Stimulated activated CD4-positive, alpha-beta T cell treated with anti-CD3 and anti-CD28 coated beads, TNF-alpha, amount 100 ng/mL, for 48 hours (primary cell): ENCODE data around the gene IQSEC2.

Experiments used
- DNase-seq, 3 donors: peaks; one replicate each; pipeline ENCODE4 v3.0.0-alpha.2; 2020; ENCODE audit warnings: low read depth in 3 of 3

Gene IQSEC2

GRCh38 chrX:53281321-53281822 lies at the start of gene IQSEC2:
IQSEC2 (minus strand) TSS chrX:53281584.
- DNase-seq = no peak

- DNase-seq = no peak
Measured at GRCh38 chrX:53330331-53330730, 48.9 kb upstream of the IQSEC2 start.

GRCh38 chrX:53324803-53325202 lies 43.4 kb upstream of the IQSEC2 start:
- DNase-seq = no peak

DNA sequence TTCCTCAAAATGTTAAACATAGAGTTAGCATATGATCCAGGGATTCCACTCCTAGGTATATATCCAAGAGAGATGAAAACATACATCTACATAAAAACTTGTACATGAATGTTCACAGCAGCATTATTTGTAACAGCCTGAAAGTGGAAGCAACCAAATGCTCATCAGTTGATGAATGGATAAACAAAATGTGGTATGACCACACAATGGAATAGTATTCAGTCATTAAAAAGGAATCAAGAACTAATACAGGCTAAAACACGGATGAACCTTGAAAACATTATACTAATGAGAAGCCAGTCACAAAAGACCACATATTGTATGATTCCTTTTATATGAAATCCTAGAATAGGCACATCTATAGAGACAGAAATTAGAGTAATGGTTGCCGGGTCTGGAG lies 42.7 kb upstream of the IQSEC2 start:
- no peak for DNase-seq

GRCh38 chrX:53323196-53323595 lies 41.8 kb upstream of the IQSEC2 start:
- no peak for DNase-seq

- no peak for DNase-seq
Measured at GRCh38 chrX:53321943-53322497, 40.6 kb upstream of the IQSEC2 start.

- no peak for DNase-seq
Measured at GRCh38 chrX:53321230-53321942, 40.0 kb upstream of the IQSEC2 start.

GRCh38 chrX:53320543-53321229 lies 39.3 kb upstream of the IQSEC2 start:
- no peak for DNase-seq

DNA sequence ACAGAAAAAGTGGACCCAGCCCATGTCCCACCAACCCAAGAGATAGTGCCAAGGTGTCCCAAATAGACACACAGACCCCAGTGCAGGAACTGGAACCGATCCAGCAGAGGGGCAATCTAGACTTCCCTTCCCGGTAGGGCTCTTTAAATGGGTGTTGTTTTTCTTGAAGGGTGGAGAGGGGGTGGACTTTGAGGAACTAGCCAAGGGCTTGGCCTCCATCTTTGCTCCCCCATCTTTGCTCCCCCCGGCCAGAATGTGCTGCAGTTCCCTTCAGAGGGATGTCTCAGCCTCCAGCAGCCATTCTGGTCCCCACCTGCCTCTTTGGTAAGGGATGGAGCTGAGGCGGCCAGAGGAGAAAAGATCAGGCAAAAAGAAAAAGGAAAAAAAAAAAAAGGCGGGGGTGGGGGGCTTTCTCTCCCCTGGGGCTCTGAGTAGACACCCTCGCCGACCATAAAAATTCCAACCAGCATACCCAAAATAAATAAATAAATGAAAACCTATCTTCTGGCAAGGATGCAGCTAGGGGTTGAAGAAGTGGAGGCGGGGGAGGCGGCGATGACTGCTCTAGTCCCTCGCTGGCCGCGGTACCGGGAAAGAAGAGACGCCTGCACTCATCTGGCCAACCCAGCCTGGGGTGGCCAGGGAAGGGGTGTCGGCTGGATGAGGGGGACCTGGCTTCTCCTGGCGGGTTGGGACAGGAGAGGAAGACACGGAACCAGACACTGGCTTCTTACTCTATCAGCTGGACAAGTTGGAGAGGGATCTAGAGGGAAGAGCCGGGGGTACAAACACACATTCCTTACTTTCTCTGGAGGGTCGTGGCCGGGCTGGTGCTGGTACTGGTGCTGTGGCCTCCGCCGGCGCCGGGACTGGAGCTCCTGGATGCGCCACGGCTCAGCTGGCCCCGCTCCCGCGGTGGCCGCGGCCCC lies 38.5 kb upstream of the IQSEC2 start:
- no peak for DNase-seq

GRCh38 chrX:53318766-53319353 lies 37.5 kb upstream of the IQSEC2 start:
- no peak for DNase-seq

- DNase-seq = peak; percentile 22 to 67 (median 27)
Measured at GRCh38 chrX:53317365-53318069, 36.1 kb upstream of the IQSEC2 start.

- no peak for DNase-seq
Measured at GRCh38 chrX:53316860-53317237, 35.5 kb upstream of the IQSEC2 start.

GRCh38 chrX:53316111-53316859 lies 34.9 kb upstream of the IQSEC2 start:
- DNase-seq = no peak

DNA sequence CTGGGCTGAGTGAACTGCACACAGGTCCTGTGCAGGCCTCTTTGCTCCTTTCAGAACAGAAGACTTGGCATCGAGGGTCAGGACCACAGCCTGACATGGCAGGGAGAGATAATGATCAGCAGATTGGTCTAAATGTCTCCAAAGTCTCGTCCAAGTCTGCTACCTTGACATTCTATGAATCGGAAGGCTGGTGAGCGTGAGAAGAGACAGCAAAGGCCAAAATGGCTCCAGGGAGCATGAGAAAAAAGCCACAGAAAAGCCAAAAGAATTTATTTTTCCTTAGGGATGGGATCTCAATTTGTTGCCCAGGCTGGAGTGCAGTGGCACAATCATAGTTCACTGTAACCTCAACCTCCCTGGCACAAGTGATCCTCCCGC lies 32.3 kb upstream of the IQSEC2 start:
- no peak for DNase-seq

- DNase-seq = peak in 2 of 3 donors; percentile 20 to 50
Measured at GRCh38 chrX:53312946-53313727, 31.8 kb upstream of the IQSEC2 start.

DNA sequence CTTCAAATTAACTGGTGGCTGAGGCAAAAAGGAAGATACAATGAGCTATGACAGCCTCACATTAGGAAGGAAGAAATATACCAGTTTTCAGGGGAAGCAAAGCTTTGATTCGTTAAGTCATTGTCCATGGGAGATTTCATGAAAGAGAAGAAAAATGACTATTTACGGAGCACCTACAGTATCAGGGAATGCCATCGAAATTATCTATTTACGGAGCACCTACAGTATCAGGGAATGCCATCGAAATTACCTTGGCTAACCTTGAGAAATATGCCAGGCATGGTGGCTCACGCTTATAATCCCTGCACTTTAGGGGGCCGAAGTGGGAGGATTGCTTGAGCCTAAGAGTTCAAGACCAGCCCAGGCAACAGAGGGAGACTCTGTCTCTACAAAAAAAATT lies 28.5 kb upstream of the IQSEC2 start:
- no peak for DNase-seq

DNA sequence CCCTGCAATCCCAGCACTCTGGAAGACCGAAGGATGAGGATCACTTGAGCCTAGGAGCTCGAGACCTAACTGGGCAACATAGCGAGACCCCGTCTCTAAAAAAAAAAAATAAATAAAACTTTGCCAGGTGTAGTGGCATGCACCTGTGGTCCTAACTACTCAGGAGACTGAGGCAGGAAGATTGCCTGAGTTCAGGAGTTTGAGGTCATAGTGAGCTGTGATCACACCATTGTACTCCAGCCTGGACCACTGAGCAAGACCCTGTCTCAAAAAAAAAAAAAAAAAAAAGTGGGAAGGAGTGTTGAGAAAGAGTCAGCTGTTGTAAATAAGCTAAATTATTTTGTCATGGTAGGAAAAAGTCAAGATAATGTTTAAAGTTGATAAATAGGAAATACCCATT lies 27.5 kb upstream of the IQSEC2 start:
- DNase-seq = no peak

DNA sequence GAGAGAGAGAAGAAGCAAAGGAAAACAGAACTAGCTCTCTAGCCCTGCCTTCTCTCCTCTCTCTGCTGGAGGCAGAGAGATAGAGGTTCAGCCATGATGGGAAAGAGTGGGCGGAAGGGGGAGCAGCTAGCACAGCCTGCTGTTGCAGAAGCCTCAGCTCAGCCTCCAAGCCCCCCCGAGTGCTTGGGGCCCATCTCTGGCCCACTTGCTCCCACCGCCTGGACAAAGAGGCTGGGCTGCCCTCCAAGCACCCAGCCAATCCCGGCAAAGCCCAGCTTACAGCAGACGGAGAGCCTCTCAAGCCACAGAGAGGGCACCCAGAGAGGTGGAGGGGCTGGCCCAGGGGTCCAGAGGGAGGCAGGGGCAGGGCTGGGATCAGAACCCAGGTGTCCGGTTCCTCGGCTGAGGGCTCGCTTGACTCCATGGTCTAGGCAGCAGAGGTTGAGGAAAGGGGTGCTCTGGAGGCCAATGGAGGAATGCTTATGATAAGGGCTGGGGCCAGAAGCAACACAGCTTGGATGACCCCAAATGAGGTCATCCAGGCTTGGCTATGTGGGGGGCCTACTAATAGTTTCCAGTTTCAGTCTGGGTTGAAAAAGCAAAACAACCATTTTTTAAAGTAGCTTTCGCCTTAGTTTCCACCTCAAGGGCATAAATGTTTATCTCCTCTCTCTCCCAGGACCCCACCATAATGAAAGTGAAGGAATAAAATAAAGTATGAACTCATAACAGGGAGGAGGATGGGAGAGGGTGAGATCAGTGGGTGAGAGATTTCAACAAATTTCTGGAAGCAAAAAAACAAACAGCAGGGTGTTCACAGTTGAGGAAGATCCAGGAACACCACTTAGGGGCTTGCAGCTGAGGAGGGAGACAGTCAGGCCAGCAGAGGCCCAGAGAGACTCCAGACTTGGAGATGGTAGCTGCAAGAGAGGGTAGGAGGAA lies 24.9 kb upstream of the IQSEC2 start:
- no peak for DNase-seq
